Liver (tissue), 9 donors: ENCODE data around the gene HBP1. TPM values are rescaled to one million over a fixed set of nuclear protein-coding genes. Genes with fewer than 3 reads are reported as not detected.

Experiments used
- DNase-seq: peaks from one replicate; pipeline ENCODE4 v3.0.0-alpha.2; 2017; ENCODE audit warnings: low spot score
- H3K27ac ChIP-seq, 2 donors: one replicate each; pipeline ENCODE4 v1.7.0; 2013; ENCODE audit warnings: inconsistent platforms in 2 of 2, low read length in 2 of 2, control low read depth in 1 of 2, low read depth in 1 of 2, mild to moderate bottlenecking in 1 of 2
- H3K27me3 ChIP-seq, 4 donors: one replicate each; pipeline versions ENCODE4 v1.6.1 to v1.7.0; 2013; ENCODE audit warnings: low read length in 3 of 4, inconsistent platforms in 1 of 4, mild to moderate bottlenecking in 1 of 4, moderate library complexity in 1 of 4; ENCODE audit not compliant: control insufficient read depth in 4 of 4, insufficient read depth in 4 of 4
- H3K36me3 ChIP-seq, 4 donors: one replicate each; pipeline versions ENCODE4 v1.6.1 to v1.7.0; 2013; ENCODE audit warnings: low read length in 3 of 4, mild to moderate bottlenecking in 3 of 4, low read depth in 1 of 4, moderate library complexity in 1 of 4; ENCODE audit not compliant: control insufficient read depth in 4 of 4, insufficient read depth in 3 of 4
- H3K4me1 ChIP-seq, 4 donors: one replicate each; pipeline versions ENCODE4 v1.6.1 to v1.7.0; 2013; ENCODE audit warnings: low read length in 3 of 4, mild to moderate bottlenecking in 3 of 4, moderate library complexity in 1 of 4; ENCODE audit not compliant: control insufficient read depth in 4 of 4, insufficient read depth in 4 of 4
- H3K4me3 ChIP-seq, 3 donors: one replicate each; pipeline versions ENCODE4 v1.6.1 to v1.7.0; 2013; ENCODE audit warnings: low read length in 3 of 3, control low read depth in 1 of 3, low read depth in 1 of 3, mild to moderate bottlenecking in 1 of 3
- H3K9ac ChIP-seq, 2 donors: one replicate each; pipeline ENCODE4 v1.7.0; 2013; ENCODE audit warnings: low read length in 2 of 2, mild to moderate bottlenecking in 2 of 2, moderate library complexity in 2 of 2, control low read depth in 1 of 2, low read depth in 1 of 2
- H3K9me3 ChIP-seq, 4 donors: one replicate each; pipeline versions ENCODE4 v1.6.1 to v1.7.0; 2013; ENCODE audit warnings: low read length in 3 of 4; ENCODE audit not compliant: control insufficient read depth in 4 of 4
- ATF3 ChIP-seq: IDR thresholded peaks from 2 replicates; pipeline ENCODE4 v1.6.1; 2016; ENCODE audit warnings: antibody characterized with exemption
- CTCF ChIP-seq: fragments of 150-350 bp; IDR thresholded peaks from 2 replicates; pipeline ENCODE4 v1.5.1; 2017; ENCODE audit warnings: improper control_type of control experiment, low read depth, low read length; ENCODE audit not compliant: missing input control
- FOXA1 ChIP-seq: IDR thresholded peaks from 2 replicates; pipeline ENCODE4 v1.6.1; 2016; ENCODE audit warnings: antibody characterized with exemption
- FOXA2 ChIP-seq: IDR thresholded peaks from 2 replicates; pipeline ENCODE4 v1.6.1; 2016; ENCODE audit warnings: antibody characterized with exemption
- MAX ChIP-seq: IDR thresholded peaks from 2 replicates; pipeline ENCODE4 v1.6.1; 2016; ENCODE audit warnings: antibody characterized with exemption
- NR2F2 ChIP-seq: IDR thresholded peaks from 2 replicates; pipeline ENCODE4 v1.6.1; 2016; ENCODE audit warnings: antibody characterized with exemption
- RAD21 ChIP-seq, 2 donors: IDR thresholded peaks; 2 replicates each; pipeline ENCODE4 v1.6.1; 2016; ENCODE audit warnings: antibody characterized with exemption in 2 of 2, mild to moderate bottlenecking in 2 of 2
- REST ChIP-seq: IDR thresholded peaks from 2 replicates; pipeline ENCODE4 v1.6.1; 2016; ENCODE audit warnings: antibody characterized with exemption, mild to moderate bottlenecking
- RXRA ChIP-seq, 2 donors: IDR thresholded peaks; 2 replicates each; pipeline ENCODE4 v1.6.1; 2017 to 2018; ENCODE audit warnings: antibody characterized with exemption in 2 of 2, mild to moderate bottlenecking in 1 of 2
- SP1 ChIP-seq: IDR thresholded peaks from 2 replicates; pipeline ENCODE4 v1.6.1; 2018; ENCODE audit warnings: antibody characterized with exemption, mild to moderate bottlenecking
- TAF1 ChIP-seq: conservative IDR thresholded peaks from 2 replicates; pipeline ENCODE4 v1.6.1; 2016; ENCODE audit warnings: antibody characterized with exemption, mild to moderate bottlenecking
- YY1 ChIP-seq: IDR thresholded peaks from 2 replicates; pipeline ENCODE4 v1.6.1; 2016; ENCODE audit warnings: antibody characterized with exemption, mild to moderate bottlenecking
- WGBS: extraction: QIAGEN DNeasy Blood & Tissue Kit; methylation state at CpG from one replicate; pipeline ENCODE4 v1.1.7; 2013; 5-methylcytosine and 5-hydroxymethylcytosine counted together
- polyA plus RNA-seq, 2 donors: library from polyadenylated mRNA; stranded (reverse) in 1 of 2; unstranded in 1 of 2; fragments of 200-250 nt in 1 of 2; fragments of >200 nt in 1 of 2; fragmentation: Nextera tagmentation in 1 of 2; extraction: Ambion mirVana in 1 of 2; gene quantifications; one replicate each; pipeline versions ENCODE4 v1.2.1 to v1.2.3, GENCODE V29; 2013 to 2015
- total RNA-seq, 2 donors: library from RNA; depleted of rRNA; stranded (reverse); fragments of >200 nt; gene quantifications; one replicate each; pipeline ENCODE4 v1.2.3, GENCODE V29; 2014
- donor health status: healthy.
- donor health status: healthy.
- donor health status: healthy.
- donor health status: healthy.
- donor health status: healthy.

HBP1 gene
- total and polyA plus RNA-seq, 4 donors, result 24.6 to 67.9 (median 48.1) TPM

- TF ChIP-seq REST, result no peak
Observed at GRCh38 chr7:107196834-107197610, 28.2 kb downstream of the HBP1 start (continued).

GRCh38 chr7:107201795-107202450 lies 33.1 kb downstream of the HBP1 start:
- no peak overlapping the region for H3K4me3 ChIP-seq
- no peaks in the 10 kb centered on the region for H3K9me3 ChIP-seq
- WGBS, result 76% methylated on average over 4 of the region's 4 CpGs
- no peak for TF ChIP-seq RXRA (IDR thresholded peaks at IDR 0.05)
- TF ChIP-seq NR2F2, result no peak
- TF ChIP-seq CTCF, result peak; percentile 39
- TF ChIP-seq RAD21 (IDR thresholded peaks at IDR 0.05), result peak; percentile 64 to 79
- TF ChIP-seq ATF3, result no peak
- DNase-seq, result no peak
- H3K27me3 ChIP-seq, result no peaks in the 10 kb centered on the region
- no peak overlapping the region for H3K27ac ChIP-seq
- H3K4me1 ChIP-seq, result no peaks in the 10 kb centered on the region
- peaks cover 10 to 74% (median 53%) of the 10 kb centered on the region in 4 donors for H3K36me3 ChIP-seq
- no peak overlapping the region for H3K9ac ChIP-seq

- Histone ChIP-seq H3K4me1 (no peaks in the 10 kb centered on the region), H3K36me3 (peaks cover 7 to 66% (median 46%) of the 10 kb centered on the region in 4 donors), H3K9ac (no peak overlapping the region), H3K27ac (no peak overlapping the region), H3K9me3 (no peaks in the 10 kb centered on the region), H3K4me3 (no peak overlapping the region), H3K27me3 (no peaks in the 10 kb centered on the region)
- DNase-seq, result no peak
- WGBS, result 95% methylated on average over 7 of the region's 7 CpGs
- TF ChIP-seq FOXA2 (no peak), RAD21 (IDR thresholded peaks at IDR 0.05) (no peak), FOXA1 (no peak), REST (no peak), YY1 (no peak), TAF1 (no peak), SP1 (no peak), MAX (no peak)
Observed at GRCh38 chr7:107203607-107204006, 34.8 kb downstream of the HBP1 start.
